EL (cell line): Measurements from ENCODE around the gene FGFRL1.

Source experiments
- DNase-seq: peaks from one replicate; pipeline ENCODE4 v3.0.0-alpha.2; 2016

The FGFRL1 gene

GRCh38 chr4:1009542-1010394 is 1.7 kb upstream of the FGFRL1 start:
- peak; percentile 56 for DNase-seq

DNA sequence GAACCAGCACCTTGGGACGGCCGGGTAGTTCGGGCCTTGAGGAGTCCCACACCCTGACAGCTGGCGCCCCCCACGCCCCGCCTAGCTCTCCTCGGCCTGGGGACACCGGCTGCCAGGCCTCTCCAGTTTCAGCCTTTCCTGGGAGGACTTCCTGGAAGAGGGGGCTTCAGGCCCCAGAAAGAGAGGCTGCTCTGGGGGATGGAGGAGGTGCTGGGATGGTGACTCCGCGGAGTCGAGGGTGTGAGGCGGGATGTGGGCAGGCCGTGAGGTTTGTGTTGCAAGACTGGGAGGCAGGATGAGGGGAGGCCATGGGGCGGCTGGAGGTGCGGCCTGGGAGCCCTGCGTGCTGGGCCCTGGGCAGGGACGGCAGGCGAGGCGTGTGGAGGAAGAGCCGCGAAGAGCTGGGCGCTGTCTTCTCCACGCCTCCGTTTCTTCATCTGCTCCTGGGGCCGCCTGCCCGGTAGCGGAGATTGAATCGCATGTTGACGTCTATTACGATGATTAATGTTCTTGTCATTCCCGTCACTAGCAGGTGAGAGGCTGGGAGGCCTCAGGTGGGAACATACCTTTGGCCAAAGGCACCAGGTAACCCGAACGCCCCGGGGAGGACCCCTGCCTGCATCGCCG is 918 bp upstream of the FGFRL1 start:
- peak; percentile 83 for DNase-seq

- DNase-seq = no peak
Measured at GRCh38 chr4:1011666-1012033, 224 bp downstream of the FGFRL1 start.

DNA sequence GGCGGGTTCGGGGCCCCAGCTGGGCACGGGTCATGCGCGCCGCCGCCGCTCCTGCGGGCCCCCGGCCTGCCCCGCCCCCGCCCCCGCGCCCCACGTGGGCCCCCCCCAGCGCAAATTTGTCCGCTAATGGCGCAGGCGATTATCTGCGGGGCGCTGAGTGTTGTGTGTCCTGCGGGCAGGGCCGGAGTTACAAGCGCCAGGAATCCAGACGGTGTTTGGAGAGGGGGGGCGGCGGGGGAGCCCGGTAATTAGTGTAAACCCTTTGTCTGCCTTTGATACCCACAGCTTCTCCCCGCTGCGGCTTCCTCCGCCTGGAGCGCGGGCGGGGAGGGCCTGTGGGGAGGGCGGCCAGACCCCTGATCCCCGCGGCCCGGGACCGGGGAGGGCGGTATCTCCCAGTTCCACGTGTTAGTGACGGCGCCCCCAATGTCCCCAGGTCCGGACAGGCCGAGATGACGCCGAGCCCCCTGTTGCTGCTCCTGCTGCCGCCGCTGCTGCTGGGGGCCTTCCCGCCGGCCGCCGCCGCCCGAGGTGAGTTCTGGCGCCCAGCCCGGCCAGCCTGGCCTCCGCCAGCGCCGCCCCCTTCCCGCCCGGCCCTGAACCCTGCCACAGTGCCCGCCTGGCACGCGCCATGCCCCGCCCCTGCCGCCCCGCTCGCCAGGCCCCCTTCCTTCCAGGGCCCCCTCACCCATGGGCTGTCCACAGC is 761 bp downstream of the FGFRL1 start:
- DNase-seq = peak; percentile 39

DNA sequence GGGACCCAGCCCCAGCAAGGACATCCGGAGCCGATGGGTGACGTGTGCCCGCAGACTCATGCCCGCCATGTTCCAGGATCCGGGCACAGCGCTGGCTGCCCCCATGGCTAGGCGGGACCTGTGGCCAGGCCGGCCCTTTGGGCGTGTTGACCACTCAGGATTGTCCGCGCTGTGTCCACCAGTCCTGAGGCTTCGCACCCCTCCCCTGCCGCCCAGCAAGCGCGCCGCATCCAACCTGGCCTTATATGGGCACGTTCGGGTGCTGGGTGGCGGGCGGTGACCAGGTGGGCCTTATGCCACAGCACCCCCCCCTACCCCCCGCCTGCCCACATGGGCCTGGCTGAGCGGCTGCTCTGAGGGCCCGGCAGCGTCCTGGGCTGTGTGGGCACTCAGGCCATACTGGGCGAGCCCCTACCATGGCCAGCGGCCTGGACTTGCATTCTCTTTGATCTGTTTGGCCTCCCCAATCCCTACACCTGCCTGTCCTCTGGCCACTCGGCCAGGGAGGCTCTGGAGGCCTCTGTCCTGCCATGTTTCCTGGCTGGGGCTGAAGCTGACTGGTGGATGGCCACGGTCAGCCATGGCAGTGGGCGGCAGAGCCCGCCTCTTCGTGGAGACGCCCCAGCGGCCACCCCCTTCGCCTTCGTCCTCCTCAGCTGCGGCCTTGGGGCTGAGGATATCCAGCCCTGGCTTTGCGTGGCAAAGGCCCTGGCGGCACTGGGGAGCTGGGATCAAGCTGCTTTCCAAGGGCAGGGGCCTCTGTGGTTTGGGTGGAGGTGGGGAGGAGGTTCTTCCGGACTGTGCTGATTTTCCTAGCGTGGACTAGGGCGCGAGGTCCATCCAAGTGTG is 2.0 kb downstream of the FGFRL1 start:
- no peak for DNase-seq

DNA sequence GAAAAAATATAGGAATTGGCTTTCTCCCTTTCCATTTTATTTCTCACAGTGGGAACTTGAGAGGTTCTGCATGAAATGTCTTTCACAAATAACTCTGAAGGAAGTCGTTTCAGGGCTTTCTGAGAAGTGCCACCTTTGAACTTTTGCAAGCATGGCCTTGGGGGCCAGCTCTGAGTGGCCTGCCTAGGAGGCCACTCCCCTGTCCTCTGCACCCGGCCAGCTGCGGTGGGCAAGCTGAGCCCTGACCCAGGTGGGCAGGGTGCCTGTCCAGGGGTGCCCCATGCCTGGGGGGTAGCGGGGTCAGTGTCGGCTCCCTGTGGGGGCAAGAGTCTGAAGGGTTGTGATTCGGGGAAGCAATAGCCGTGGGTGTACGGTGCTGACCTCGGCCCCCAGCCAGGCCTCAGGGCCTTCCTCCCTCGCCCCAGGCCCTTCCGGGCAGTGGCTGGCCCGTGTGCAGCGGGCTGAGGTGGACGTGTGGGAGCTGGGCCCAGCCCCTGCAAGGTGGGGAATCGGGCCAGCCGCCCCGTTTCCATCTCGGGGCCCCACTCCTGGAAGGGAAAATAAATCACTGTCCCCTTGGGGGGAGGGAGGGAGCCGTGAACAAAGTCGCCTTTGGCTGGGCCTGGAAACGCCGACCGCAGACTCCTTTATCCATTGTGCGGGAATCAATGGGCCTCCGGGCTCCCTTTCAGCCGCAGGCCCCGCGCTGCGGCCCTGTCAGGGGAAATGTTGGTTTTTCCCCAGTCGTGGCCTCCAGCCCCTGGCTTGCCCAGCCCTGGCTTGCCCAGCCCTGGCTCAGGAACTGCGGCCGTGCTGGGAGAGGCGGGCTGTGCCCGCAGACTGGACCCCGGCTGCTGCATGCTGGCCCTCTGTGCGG is 3.1 kb downstream of the FGFRL1 start:
- DNase-seq = no peak

DNA sequence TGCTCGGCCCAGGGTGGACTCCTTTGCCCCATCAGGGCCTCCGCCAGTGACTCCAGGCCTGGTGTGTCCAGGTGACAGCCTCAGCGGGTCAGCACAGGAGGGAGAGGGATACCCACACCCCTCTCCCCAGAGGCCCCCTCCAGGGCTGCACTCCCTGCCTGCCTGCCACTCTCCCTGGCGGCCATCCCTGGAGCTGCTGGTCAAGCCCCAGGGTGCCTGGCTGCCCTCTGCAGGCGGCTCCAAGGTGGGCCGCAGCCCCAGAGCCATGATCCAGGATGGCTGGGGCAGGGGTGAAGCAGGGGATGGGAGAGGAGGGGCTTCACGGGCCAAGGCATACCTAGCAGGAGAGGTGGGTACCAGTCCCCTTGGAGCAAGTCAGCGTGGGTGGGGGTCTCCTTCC is 3.8 kb downstream of the FGFRL1 start:
- DNase-seq = no peak

DNA sequence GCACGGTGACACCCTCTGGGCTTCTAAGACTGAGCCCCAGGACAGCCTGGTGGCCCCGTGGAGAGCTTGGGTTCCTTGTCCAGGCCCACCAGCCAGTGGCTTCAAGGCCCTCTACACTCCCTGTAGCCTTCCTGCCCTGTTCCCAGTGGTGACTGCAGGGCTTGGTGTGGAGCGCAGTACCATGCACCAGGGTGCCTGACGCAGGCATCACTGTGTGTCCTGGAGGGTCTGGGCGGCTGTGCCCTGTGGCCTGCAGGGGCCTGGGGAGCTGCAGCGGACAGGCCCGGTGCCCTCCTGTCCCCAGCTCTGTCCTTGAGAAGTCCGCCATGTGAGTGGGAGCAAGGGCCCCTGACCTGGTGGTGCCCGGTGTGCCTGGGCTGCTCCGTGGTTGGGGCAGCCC is 4.3 kb downstream of the FGFRL1 start:
- DNase-seq = no peak

DNA sequence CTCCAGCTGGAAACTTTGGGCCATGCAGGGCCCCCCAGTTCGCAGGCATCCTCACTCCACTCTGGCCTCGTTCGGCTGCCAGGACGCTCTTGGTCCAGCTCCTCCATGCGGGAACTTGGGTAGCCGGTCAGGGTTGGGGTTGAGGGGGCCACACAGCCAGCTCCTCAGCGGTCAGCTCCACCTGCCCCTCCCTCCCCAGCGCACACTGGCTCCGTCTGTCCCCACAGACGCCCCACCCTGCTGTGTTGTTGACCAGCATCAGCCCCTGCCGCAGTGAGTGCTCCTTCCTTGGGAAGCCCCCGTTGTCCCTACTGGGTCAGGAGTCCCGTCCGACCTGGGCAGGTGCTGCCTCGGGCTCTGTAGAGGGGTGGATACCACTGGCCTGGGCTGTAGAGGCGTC is 5.8 kb downstream of the FGFRL1 start:
- no peak for DNase-seq

DNA sequence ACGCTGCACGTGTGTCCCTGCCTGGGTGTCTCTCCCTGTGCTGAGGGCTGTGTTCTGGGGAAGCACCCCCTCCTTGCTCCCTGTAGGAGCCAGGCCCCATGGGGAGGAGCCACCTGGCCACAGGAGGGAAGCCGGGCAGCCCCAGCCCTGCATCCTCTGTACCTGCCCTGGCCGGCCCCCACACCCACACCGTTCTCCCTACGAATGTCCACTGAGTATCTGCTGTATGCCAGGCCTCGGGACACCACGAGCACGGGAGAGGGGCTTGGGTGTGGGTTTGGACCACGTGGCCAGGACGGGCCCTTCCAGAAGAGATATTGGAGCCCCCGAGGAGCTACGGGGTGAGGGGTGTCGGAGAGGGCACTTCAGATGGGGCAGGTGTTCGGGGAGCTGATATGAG is 6.3 kb downstream of the FGFRL1 start:
- no peak for DNase-seq

- no peak for DNase-seq
Measured at GRCh38 chr4:1018147-1019020, 7.0 kb downstream of the FGFRL1 start.

DNA sequence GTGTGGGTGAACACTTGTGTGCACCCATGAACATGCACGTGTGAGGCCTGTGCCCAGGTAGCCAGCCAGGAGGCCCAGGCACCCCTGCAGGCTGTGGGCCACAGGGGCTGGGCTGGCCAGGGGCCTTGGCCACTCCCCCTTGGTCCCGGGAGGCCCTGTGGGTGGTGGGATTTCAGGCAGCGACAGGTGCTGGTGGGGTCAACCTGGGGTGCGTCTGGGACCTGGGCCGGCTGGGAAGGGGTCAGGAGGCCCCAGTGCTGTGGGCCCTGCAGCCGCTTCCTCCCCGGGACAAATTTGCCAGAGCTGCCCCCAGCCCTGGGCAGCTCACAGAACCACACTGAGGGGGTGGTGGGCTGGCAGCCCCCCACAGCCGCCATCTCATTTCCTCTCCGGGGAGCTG is 7.9 kb downstream of the FGFRL1 start:
- DNase-seq = no peak

GRCh38 chr4:1019729-1020470 is 8.5 kb downstream of the FGFRL1 start:
- DNase-seq = no peak

DNA sequence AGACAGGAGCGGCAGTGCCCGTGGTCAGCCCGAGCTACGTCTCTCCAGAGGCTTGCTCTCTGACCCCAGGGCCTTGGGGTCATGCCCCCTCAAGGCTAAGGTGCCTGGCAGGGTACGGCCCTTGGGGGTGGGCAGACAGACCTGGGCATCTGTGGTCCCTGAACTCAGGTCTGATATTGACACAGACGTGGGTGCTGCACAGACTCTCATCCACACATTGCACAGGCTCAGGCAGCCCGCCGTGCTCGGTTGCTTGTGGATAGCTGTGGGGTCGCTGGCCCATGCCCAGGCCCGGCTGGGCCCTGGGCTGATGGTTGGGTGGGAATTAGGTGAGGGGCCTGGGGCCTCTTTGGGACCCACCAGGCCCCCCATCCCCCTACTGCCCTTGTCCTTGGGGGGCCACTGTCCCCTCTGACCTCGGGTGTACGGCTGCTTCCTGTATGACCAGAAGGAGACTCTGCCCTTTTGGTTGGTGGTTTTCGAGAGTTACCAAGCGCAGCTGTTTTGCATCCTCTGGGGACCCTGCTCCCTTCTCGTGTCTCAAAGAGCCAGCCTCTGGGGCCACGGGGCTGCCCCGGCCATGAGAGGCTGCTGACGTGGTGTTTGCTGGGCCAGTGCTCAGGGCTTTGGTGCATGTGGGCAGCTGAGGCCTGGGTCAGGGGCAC is 10.1 kb downstream of the FGFRL1 start:
- DNase-seq = no peak

DNA sequence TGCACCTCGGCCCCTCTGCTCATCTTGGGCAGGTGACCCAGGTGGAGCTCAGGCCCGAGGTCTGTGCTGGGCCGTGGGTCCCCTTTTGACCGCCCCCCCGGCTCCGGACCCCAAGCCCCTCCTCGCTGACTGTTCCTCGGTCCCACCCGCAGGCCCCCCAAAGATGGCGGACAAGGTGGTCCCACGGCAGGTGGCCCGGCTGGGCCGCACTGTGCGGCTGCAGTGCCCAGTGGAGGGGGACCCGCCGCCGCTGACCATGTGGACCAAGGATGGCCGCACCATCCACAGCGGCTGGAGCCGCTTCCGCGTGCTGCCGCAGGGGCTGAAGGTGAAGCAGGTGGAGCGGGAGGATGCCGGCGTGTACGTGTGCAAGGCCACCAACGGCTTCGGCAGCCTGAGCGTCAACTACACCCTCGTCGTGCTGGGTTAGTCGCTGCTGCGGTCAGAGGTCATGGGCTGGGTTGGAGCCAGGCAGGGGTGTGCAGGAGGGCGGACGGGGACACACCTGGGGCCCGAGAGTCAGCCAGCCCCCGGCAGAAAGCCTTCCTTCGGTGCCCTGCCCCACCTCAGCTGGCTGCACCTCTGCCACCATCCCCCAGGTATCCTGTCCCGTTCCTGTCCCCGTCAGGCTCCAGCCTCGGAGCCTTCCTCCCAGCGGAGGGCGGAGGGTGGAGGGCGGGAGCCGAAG is 10.8 kb downstream of the FGFRL1 start:
- no peak for DNase-seq

- DNase-seq = no peak
Measured at GRCh38 chr4:1022739-1023066, 11.3 kb downstream of the FGFRL1 start.

GRCh38 chr4:1023075-1023640 is 11.7 kb downstream of the FGFRL1 start:
- DNase-seq = no peak

GRCh38 chr4:1023895-1024740 is 12.7 kb downstream of the FGFRL1 start:
- no peak for DNase-seq
